GM19240 (cell line): ENCODE measurements around the gene FGFRL1.
"Not testable (repeated sequence)": the region's sequence is repeated elsewhere in the genome, so short reads cannot be mapped to it uniquely, and the experiment has no call there.

Source experiments
- DNase-seq: peaks from one replicate; pipeline ENCODE4 v3.0.0; 2011; ENCODE audit warnings: low spot score; ENCODE audit not compliant: insufficient read length

FGFRL1 gene

GRCh38 chr4:1048773-1049590 is 37.6 kb downstream of the FGFRL1 start:
- DNase-seq = no peak

GRCh38 chr4:1049591-1049905 is 38.1 kb downstream of the FGFRL1 start:
- no peak for DNase-seq

- no peak for DNase-seq
Observed at GRCh38 chr4:1050486-1051213, 39.2 kb downstream of the FGFRL1 start.

- DNase-seq = no peak
Observed at GRCh38 chr4:1051472-1051871, 40.0 kb downstream of the FGFRL1 start.

GRCh38 chr4:1052231-1052671 is 40.8 kb downstream of the FGFRL1 start:
- no peak for DNase-seq

- DNase-seq = no peak
Observed at GRCh38 chr4:1053080-1053661, 41.7 kb downstream of the FGFRL1 start.

- not testable (repeated sequence) for DNase-seq
Observed at GRCh38 chr4:1053891-1054290, 42.5 kb downstream of the FGFRL1 start.

GRCh38 chr4:1054696-1055242 is 43.3 kb downstream of the FGFRL1 start:
- DNase-seq = not testable (repeated sequence)

- DNase-seq = not testable (repeated sequence)
Observed at GRCh38 chr4:1055243-1055701, 43.8 kb downstream of the FGFRL1 start.

GRCh38 chr4:1055721-1056590 is 44.5 kb downstream of the FGFRL1 start:
- DNase-seq = no peak

- DNase-seq = no peak
Observed at GRCh38 chr4:1056671-1057402, 45.4 kb downstream of the FGFRL1 start.

- DNase-seq = no peak
Observed at GRCh38 chr4:1057403-1057745, 45.9 kb downstream of the FGFRL1 start.

GRCh38 chr4:1058198-1058996 is 47.0 kb downstream of the FGFRL1 start:
- no peak for DNase-seq

GRCh38 chr4:1058997-1059665 is 47.7 kb downstream of the FGFRL1 start:
- no peak for DNase-seq

- no peak for DNase-seq
Observed at GRCh38 chr4:1060121-1060520, 48.7 kb downstream of the FGFRL1 start.

GRCh38 chr4:1060621-1061020 is 49.2 kb downstream of the FGFRL1 start:
- DNase-seq = no peak

GRCh38 chr4:1061056-1061700 is 49.8 kb downstream of the FGFRL1 start:
- no peak for DNase-seq

- DNase-seq = no peak
Observed at GRCh38 chr4:1061760-1062159, 50.3 kb downstream of the FGFRL1 start.

- DNase-seq = no peak
Observed at GRCh38 chr4:1062419-1062818, 51.0 kb downstream of the FGFRL1 start.
